GM19351 (cell line): ENCODE measurements around the gene TLK1.
"Not testable (repeated sequence)": the region's sequence is repeated elsewhere in the genome, so short reads cannot be mapped to it uniquely, and the experiment has no call there.

Experiments used
- ATAC-seq: cut with Tn5 transposase; IDR thresholded peaks from one replicate; pipeline ENCODE4 v1.9.1; 2021; ENCODE audit warnings: mild to moderate bottlenecking, moderate library complexity; ENCODE audit not compliant: unreplicated experiment

Gene TLK1

DNA sequence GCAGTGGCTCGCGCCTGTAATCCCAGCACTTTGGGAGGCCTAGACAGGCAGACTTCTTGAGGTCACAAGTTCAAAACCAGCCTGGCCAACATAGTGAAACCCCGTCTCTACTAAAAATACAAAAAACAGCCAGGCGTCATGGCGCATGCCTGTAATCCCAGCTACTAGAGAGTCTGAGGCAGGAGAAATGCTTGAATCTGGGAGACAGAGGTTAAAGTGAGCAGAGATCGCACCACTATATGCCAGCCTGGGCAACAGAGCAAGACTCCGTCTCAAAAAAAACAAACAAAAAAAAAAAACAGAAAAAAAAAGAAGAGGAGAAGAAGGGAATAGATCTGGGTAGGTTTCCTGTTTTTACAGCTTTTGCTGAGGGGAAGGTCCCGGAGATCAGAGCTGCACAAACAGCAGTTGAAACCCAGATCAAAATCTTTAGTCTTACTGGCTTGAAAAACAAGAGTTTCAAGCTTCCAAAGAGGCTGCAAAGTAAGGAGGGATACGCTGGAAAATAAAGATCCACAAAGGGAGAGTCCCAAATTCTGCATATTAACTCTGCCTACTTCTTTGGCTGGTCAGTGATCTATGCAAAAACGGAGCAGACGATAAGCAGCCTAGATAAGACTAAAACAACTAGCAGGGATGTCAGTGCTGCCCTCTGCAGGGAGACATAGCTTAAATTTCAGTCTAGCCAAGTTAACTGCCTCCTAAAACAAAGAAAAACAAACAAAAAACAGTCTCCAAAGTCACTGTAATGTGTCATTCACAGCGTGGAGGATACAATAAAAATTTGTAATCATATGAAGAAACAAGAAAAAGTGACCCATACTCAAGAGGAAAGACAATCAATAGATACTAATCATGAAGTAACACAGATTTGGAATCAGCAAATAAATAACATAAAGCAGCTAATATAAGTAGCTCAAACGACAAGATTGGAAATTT is 74.1 kb downstream of the TLK1 start:
- no peak for ATAC-seq

DNA sequence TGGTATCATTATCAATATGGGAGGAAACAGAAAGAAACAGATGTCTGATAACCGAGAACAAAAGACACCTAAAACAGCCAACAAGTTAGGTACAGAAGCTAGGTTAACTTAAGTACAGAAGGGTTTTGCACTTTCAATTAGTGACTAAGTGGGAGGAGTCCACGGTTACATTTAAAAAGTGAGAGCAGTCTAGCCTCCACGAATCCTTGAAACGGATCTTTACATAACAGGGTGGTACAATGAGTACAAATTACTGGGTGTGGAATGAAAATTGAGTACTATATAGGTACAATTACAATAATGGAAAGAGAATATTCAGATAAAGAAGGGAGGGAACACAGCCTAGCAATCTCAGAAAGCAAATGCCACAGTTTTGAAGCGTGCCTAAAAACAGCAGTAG is 76.6 kb downstream of the TLK1 start:
- no peak for ATAC-seq

DNA sequence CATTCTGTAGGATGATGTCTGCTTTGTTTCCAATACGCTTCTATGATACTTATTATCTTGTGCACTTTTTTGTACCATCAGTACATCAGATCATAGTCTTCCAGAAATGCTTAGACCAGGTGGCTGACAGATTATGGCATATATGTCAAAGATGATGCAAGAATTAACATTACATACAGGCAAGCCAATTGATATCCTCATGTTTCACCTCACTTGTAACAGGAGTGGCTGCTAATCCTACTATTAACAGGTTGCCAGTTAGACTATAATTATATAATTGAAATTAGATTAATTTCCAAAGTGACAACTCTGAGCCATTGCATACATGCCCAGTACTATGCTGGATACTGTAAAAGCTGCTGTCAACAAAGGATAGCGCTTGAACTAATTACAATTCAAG is 77.2 kb downstream of the TLK1 start:
- no peak for ATAC-seq

DNA sequence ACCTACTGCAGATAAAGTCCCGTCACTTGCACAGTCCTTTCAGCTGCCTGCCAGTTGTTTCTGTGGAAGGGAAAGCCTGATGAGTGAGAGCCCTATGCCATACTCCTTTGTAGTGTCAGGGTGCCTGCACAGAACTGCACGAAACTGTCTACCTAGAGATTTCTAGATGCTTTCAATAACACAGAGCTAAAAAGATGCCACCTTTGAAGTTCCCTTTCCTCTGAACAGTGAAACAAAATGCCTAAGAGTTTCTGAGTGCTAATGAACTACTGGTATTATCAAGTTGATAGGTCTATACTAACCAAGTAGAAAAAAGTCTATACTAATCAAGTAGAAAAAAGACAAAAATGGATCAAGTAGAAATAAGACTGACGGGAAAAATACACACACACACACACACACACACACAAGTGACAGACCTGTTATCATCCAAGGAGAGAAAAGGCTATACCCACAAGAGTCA is 79.0 kb downstream of the TLK1 start:
- no peak for ATAC-seq

DNA sequence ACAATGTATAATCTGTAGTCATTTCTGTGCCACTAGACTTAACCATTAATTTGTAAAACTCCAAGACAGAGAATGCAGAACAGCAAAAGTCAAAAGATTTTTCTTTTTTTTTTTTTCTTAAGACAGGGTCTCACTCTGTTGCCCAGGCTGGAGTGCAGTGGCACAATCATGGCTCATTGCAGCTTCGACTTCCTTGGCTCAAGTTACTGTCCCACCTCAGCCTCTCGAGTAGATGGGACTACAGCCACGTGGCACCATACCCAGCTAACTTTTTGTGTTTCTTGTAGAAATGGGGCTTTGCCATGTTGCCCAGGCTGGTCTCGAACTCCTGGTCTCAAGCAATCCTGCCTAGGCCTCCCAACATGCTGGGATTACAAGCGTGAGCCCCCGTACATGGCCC is 80.1 kb downstream of the TLK1 start:
- no peak for ATAC-seq

DNA sequence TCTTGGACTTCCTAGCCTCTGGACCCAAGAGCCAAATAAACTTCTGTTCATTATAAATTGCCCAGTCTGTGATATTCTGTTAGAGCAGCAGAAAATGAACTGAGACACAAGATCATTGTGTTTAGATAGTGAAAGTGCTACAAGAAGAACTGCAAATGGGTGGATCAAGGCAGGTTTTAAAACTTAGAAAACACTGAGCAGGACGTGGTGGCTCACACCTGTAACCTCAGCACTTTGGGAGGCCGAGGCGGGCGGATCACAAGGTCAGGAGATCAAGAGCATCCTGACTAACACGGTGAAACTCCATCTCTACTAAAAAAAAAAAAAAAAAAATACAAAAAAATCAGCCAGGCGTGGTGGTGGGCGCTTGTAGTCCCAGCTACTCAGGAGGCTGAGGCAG is 84.3 kb downstream of the TLK1 start:
- not testable (repeated sequence) for ATAC-seq

DNA sequence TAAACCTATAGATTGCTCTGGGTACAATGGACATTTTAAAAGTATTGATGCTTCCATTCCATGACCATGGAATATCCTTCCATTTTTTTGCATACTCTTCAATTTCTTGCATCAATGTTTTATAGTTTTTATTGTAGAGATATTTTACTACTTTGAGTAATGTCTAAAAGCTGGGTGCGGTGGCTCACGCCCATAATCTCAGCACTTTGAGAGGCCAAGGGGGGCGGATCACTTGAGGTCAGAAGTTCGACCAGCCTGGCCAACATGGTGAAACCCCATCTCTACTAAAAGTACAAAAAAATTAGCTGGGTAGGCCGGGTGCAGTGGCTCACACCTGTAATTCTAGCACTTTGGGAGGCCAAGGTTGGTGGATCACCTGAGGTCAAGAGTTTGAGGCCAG is 88.5 kb downstream of the TLK1 start:
- ATAC-seq, result no peak

DNA sequence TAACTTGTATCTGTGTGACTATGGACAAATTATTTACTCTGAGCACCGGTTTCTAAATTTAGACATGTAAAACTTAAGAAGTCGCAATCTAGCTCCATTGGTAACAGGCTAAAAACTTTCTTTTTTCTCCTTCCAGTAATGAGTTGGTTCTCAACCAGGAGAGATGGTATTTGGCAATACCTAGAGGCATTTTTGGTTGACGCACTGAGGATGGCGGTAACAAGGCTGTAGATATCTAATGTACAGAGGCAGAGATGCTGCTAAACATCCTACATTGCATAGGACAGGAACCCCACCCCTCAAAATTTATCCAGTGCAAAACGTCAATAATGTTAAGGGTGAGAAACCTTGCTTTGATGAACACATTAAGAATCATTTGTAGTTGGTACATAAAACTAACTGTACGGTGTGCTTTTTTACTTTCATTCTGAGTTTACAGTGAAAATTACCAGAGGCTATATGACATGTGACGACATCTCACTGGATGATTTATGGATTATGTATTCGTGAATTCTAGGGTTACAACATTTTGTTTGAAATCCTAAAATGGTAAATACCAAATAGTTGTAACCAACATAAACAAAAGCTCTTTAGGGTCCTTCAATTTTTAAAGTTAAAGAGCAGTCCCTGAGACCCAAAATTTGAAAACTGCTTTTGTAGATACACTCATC is 91.3 kb downstream of the TLK1 start:
- ATAC-seq, result no peak

DNA sequence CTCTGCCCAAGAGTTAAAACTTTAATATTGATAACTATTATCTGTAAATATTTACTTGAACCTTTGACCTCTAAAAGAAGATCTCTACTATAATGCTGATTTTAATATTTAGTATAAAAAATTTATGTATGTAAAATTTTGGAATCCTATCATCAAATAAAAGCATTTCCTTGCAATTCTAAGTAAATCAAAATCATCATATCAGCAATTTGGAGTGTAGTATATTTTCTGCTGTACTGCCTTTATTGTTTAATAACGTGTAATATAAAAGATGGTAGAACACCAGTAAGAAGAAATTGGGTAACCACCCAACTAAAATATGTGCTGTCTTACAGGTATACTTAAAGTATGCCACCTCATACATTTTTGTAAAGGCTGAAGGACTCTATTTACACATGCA is 94.6 kb downstream of the TLK1 start:
- no peak for ATAC-seq

DNA sequence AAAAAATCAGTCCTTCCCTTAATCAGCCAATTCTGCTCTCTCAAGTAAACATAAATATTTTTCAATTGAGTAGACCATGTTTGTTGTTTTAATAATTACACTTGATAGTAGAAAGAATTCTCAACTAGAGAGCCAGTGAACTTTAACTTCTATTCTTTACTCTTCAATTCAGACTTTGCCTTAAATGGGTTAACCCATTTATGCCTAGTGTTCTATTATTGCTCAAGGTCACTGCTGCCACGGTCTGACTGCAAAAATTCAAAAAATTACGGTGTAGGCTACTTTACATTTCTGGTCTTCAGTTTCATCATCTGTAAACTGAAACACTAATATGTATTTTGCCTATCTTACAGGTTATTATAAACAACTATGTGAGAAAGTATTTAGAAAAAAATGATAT is 103.1 kb downstream of the TLK1 start:
- ATAC-seq, result no peak

DNA sequence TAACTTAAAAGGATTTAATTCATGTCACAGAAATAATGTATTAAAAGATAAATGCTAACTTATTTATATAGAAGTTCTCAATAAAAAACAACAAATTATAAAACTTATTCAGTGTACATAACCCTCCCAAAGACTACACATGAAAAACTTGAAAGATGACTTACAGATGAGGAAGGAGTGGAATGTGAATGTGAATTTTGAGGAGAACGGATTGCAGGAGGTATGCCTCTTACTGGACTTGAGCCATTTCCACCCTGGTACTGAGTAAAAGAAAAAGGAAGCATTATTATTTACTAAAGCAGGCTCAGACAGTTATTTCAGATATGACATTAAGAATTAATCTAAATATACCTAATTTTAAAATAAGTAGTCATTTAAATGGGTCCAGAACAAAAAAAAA is 104.4 kb downstream of the TLK1 start:
- ATAC-seq, result no peak

DNA sequence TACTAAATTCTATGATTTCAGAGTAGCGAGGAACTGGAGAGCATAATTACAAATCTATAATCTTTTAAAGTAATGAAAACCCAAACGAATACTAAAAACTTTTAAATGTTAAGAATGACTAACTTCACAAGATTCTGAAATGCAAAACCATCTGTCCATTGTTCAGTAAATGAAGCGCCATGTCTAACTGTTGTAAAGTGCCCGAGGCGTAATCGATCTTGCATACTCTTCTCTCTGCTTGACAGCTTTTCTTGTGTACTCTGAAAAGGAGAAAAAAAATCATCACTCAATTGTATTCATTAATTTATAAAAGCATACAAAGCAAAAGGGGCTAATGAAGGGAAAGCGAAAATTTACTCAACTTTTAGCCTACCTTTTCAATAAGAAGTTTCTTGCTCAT is 111.0 kb downstream of the TLK1 start:
- no peak for ATAC-seq

DNA sequence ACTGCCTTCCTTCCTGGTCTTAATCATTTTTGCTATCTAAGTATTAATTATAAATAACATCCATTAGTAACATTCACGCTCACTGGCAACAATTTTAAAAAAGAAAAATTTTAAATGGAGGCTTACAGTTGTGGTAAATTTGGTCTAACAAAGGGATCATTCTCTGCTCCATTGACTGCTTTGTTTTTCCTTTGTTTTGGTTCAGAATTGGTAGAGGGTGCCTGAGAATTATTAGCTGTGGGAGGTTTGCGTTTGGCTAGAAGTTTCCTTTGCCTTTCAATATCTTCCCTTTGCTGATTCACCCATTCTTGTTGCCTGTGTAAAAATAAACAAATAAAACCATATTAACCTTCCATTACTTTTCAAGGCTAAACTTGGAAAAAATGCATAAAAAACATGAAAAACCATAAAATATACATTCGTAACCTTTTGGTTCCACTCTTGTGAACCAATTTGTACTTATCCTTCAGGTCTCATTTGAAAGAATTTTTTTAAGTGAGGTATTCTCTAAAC is 114.6 kb downstream of the TLK1 start:
- ATAC-seq, result no peak

DNA sequence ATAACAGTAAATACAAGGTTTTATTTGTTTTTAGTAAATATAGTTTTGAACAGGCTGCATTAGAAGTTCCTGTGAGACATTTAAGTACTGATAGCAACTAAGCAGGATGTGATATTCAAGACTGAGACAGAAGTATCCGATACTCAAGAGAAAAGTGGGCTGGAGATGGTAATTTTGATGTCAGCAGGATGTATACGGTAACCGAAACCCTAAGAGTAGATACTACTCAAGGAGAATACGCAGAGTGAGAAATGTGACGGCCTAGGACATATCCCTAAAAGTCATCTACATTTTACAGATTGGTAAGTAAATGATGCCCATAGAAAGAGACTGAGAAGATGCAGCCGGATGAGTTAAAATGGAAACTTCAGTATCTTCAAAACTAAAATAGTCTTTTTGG is 116.3 kb downstream of the TLK1 start:
- no peak for ATAC-seq

DNA sequence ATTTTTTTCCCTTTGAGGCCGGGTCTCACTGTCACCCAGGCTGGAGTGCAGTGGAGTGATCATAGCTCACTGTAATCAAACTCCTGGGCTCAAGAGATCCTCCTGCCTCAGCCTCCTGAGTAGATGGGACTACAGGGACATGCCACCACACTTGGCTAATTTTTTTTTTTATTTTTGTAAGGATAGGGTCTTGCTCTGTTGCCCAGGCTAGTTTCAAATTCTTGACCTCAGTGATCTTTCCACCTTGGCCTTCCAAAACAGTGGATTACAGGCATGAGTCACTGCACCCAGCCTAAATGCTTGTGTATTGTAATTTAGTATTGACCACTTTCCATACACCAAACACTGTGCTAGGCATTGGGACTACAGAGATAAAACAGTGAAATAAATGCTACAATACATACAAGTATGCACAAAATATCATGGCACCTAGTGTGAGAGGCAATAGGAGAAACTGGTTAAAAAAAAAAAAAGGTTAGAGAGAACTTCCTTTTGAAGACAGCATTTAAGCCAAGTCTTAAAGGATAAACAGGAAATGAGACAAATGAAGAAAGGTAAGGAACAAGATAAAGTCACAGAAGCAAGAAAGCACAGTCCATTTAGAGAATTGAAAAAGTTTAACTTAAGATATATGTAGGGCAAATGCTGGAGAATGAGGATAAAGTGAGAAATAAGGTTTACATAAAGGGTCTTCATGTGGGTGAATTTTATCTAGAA is 118.3 kb downstream of the TLK1 start:
- no peak for ATAC-seq

DNA sequence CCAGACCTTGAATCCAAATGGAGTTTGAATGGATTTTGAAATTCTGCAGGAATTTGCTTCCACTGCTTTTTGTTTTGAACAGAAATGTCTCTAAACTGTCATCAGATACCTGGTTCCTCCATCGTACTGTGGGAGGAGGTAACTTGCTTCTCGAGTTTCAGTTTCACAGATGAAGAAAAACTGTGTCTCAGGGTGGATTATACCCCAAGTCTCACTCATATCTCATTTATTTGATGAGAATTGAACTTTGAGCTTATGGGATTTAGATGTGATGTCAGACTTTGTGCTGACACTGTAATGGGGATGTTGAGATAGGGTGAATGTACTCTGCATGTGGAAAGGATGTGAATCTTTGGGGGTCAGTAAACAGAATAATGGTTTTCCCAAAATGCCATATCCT is 124.2 kb downstream of the TLK1 start:
- no peak for ATAC-seq

DNA sequence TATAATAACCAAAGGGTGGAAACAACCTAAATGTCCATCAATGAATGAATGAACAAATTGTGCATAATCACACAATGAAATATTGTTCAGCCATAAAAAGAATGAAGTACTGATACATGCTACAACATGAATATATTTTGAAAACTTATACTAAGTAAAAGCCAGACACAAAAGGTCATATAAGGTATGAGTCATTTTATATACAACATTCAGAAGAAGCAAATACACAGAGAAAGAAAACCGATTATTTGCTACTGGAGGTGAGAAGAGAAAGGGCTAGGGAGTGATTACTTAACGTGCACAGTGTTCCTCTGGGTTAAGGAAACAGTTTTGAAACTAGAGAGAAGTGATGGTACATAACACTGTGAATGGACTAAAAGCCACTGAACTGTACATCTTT is 126.4 kb downstream of the TLK1 start:
- no peak for ATAC-seq

DNA sequence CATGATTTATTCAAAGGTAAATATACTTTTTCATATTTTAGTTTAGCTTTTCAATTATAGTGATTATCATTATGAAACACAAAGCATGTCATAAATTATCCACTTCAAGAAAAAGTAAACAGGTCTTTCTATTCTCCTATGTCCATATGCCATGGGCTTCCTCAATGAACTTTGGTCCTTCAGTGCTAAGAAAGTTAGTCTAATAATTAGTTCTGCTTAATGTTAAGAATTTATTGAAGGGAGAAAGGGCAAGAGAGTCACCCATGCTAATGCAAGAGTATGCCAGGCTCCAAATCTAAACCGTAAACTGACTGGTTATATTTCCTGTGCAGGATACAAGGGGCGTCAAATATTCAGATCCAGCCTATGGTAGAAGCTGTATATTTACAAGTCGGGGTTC is 135.5 kb downstream of the TLK1 start:
- no peak for ATAC-seq

DNA sequence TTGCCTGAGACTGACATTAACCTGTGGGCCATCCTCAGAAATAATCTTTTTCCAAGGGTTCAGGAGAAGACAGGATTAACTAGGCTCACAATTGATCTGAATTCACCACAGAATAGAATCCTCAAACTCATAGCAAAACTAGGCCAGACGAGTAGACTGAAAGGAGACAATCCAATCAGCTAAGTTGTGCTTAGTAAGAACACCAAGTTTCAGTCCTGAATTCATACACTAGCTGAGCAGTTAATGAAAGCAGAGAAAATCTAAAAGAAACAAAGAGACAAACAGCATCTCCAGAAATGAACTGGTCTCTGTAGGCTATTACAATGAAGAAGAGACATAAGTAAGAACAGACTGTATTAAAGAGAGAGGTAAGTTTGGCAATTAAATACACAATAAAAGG is 142.2 kb downstream of the TLK1 start:
- ATAC-seq, result peak; percentile 92

DNA sequence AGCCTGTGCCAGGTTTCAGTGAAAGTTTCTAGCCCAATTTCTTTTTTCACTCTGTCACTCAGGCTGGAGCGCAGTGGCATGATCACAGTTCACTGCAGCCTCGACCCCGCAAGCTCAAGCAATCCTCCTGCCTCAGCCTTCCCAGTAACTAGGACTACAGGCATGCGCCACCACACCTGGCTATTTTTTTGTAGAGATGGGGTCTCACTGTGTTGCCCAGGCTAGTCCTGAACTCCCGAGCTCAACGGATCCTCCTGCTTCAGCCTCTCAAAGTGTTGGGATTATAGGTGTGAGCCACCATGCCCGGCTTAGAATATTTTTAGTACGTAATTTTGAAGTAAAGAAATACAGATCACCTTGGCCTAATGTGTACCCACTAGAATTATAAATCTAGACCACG is 144.6 kb downstream of the TLK1 start:
- ATAC-seq, result no peak

DNA sequence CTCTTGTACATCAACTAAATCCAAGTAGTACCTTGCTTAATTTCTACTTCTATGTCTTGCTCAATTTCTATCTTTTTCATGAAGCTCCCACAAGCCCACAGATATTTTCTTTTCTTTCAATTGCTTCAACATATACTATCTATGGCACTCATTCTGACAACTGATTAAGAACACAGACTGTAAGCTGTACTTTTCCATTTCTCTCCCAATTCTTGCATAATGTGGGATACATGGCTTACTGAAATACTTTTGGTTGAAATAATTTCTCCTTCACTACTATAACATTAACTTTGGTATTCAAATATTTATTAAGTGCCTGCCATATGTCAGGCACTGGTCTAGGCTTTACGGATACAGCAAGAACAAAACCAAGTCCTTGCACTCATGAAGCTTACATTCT is 146.8 kb downstream of the TLK1 start:
- ATAC-seq, result no peak
